ENCODE measurements around the gene ALK.

The ALK gene

DNA sequence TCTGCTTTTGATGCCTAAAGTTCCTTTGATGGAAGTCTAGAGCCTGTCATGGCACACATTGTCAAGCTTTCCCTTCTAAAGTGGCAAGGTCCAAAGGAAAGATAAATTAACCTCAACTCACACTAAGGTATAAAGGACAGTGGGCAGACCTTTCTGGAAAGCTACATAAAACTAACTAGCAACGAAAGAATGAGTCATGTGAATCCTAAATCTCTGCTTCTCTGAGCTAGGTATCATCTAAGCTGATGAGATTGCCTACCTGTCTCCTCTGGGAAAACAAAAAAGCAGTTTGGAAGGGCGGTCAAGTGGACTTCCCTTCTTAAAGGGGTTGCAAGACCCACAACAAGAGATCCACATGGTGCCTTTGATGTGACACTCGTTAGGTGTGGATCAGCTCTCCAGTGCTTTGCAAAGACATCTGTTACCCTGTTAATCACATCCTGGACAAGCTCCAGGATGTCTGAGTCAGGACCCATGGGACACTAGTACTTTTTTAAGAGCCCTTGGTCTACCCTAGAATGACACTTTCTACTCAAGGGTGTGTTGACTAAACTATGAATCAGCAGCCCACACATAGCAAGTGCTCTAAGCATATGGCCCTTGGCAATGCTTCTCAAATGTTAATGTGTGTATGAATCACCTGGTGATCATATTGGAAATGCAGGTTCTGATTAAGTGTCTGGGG, 173.5 kb downstream of the ALK start:
- Histone ChIP-seq H3K9ac (ENCODE audit: low read depth, low read length) (no peak overlapping the region), H3K4me2 (ENCODE audit: insufficient read depth, low read length) (no peak overlapping the region), H3K4me1 (ENCODE audit: insufficient read depth, low read length) (no peaks in the 10 kb centered on the region), H3K4me3 (ENCODE audit: low read depth in 1 of 2, low read length in 2 of 2) (no peak overlapping the region), H3K36me3 (ENCODE audit: insufficient read depth, low read length) (no peaks in the 10 kb centered on the region), H3K27me3 (ENCODE audit: insufficient read depth, low read length, poor library complexity) (no peaks in the 10 kb centered on the region), H2AFZ (ENCODE audit: low read depth, low read length) (no peak overlapping the region), H3K9me3 (ENCODE audit: insufficient read depth, low read length, severe bottlenecking) (no peaks in the 10 kb centered on the region), H3K27ac (ENCODE audit: low read length) (no peak overlapping the region), H4K20me1 (ENCODE audit: insufficient read depth, low read length) (no peaks in the 10 kb centered on the region), H3K79me2 (ENCODE audit: insufficient read depth, low read length) (no peaks in the 10 kb centered on the region)
- ATAC-seq (ENCODE audit: insufficient read depth, low read depth) (no peak), DNase-seq (no peak)
- TF ChIP-seq CTCF (IDR thresholded peaks at IDR 0.05; ENCODE audit: borderline replicate concordance, extremely low read depth, low read length, poor library complexity, severe bottlenecking) (no peak), EZH2 (IDR thresholded peaks at IDR 0.05; ENCODE audit: borderline replicate concordance, low read depth, low read length, severe bottlenecking) (no peak)

- H2AFZ ChIP-seq (ENCODE audit: low read depth, low read length) = no peak overlapping the region
- DNase-seq (no peak), ATAC-seq (ENCODE audit: insufficient read depth, low read depth) (no peak)
- no peak overlapping the region for H3K27ac ChIP-seq (ENCODE audit: low read length)
- TF ChIP-seq EZH2 (IDR thresholded peaks at IDR 0.05; ENCODE audit: borderline replicate concordance, low read depth, low read length, severe bottlenecking) (no peak), CTCF (IDR thresholded peaks at IDR 0.05; ENCODE audit: borderline replicate concordance, extremely low read depth, low read length, poor library complexity, severe bottlenecking) (no peak)
- no peaks in the 10 kb centered on the region for H3K9me3 ChIP-seq (ENCODE audit: insufficient read depth, low read length, severe bottlenecking)
- no peaks in the 10 kb centered on the region for H3K4me1 ChIP-seq (ENCODE audit: insufficient read depth, low read length)
- no peak overlapping the region for H3K4me3 ChIP-seq (ENCODE audit: low read depth in 1 of 2, low read length in 2 of 2)
- H3K79me2 ChIP-seq (ENCODE audit: insufficient read depth, low read length) = no peaks in the 10 kb centered on the region
- H4K20me1 ChIP-seq (ENCODE audit: insufficient read depth, low read length) = no peaks in the 10 kb centered on the region
- no peak overlapping the region for H3K4me2 ChIP-seq (ENCODE audit: insufficient read depth, low read length)
- no peaks in the 10 kb centered on the region for H3K36me3 ChIP-seq (ENCODE audit: insufficient read depth, low read length)
- H3K27me3 ChIP-seq (ENCODE audit: insufficient read depth, low read length, poor library complexity) = no peaks in the 10 kb centered on the region
- H3K9ac ChIP-seq (ENCODE audit: low read depth, low read length) = no peak overlapping the region
Measured at GRCh38 chr2:29744976-29745375, 176.4 kb downstream of the ALK start.

DNA sequence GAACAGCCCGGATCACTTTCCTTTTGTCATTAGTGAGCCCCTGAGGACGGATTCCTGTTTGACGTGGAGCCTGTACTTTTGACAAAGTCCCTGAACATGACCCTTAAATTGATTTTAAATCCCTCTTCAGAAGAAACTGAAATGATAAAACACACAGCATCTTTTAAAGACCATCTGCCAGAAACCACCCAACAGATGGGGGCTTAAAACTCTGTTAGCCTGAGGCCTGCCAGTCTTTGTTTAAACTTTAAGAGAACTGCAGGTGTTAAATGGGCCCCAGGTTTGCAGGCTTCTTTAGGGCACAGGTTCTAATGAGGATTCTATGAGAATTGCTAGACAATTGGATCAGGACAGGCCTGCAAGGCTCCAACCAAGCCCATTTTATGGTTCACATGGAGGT, 177.9 kb downstream of the ALK start:
- no peak for TF ChIP-seq EZH2 (IDR thresholded peaks at IDR 0.05; ENCODE audit: borderline replicate concordance, low read depth, low read length, severe bottlenecking)
- TF ChIP-seq CTCF (IDR thresholded peaks at IDR 0.05; ENCODE audit: borderline replicate concordance, extremely low read depth, low read length, poor library complexity, severe bottlenecking) = no peak
- Histone ChIP-seq H3K9me3 (ENCODE audit: insufficient read depth, low read length, severe bottlenecking) (no peaks in the 10 kb centered on the region), H3K27me3 (ENCODE audit: insufficient read depth, low read length, poor library complexity) (no peaks in the 10 kb centered on the region), H3K36me3 (ENCODE audit: insufficient read depth, low read length) (no peaks in the 10 kb centered on the region), H3K79me2 (ENCODE audit: insufficient read depth, low read length) (no peaks in the 10 kb centered on the region), H3K4me3 (ENCODE audit: low read depth in 1 of 2, low read length in 2 of 2) (no peak overlapping the region), H3K27ac (ENCODE audit: low read length) (no peak overlapping the region), H4K20me1 (ENCODE audit: insufficient read depth, low read length) (no peaks in the 10 kb centered on the region), H2AFZ (ENCODE audit: low read depth, low read length) (no peak overlapping the region), H3K4me2 (ENCODE audit: insufficient read depth, low read length) (no peak overlapping the region), H3K4me1 (ENCODE audit: insufficient read depth, low read length) (no peaks in the 10 kb centered on the region), H3K9ac (ENCODE audit: low read depth, low read length) (no peak overlapping the region)
- DNase-seq = no peak
- ATAC-seq (ENCODE audit: insufficient read depth, low read depth) = no peak

Data from DND-41 (cell line).